A673 (cell line): Measurements from ENCODE around the gene GLDC.

Experiments
- EZH2 ChIP-seq: fragments of 200-600 bp; sonication (generic); IDR thresholded peaks from 2 replicates; pipeline ENCODE4 v1.6.1; 2017; ENCODE audit warnings: borderline replicate concordance, low read depth, mild to moderate bottlenecking, mixed read lengths, antibody characterized with exemption, low read length; ENCODE audit not compliant: poor library complexity, severe bottlenecking
- TF ChIP-seq, protein P1 (sequence below): fragments of 300-800, 200-600 bp; sonication (generic); conservative IDR thresholded peaks from 2 replicates; pipeline ENCODE4 v1.5.1; 2017; ENCODE audit warnings: low read depth, mild to moderate bottlenecking, antibody characterized with exemption, low read length, moderate library complexity, mixed read lengths

DNA sequence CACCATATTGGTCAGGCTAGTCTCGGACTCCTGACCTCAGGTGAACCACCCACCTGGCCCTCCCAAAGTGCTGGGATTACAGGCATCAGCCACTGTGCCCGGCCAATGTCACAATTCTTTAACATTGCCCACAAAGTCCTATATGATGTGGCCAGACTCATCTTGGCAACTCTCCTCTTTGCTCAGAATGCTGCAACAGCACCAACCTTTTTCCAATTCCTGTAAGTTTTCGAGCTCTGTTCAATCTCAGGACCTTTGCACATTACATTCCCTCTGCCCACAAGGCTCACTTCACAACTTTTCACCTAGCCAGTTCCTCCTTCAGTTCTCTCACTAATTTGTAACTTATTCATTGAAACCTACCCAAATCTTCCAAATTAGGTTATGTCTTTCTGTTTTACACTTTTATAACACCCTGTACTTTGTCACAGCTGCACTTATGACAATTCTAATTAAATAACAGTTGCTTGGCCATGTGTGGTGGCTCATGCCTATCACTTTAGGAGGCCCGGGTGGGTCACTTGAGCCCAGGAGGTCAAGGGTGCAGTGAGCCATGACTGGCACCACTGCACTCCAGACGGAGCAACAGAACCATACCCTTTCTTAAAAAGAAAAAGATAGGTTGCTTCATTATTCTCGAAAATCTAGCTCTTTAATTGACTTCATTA is 30.9 kb upstream of the GLDC start:
- TF ChIP-seq, protein P1, sequence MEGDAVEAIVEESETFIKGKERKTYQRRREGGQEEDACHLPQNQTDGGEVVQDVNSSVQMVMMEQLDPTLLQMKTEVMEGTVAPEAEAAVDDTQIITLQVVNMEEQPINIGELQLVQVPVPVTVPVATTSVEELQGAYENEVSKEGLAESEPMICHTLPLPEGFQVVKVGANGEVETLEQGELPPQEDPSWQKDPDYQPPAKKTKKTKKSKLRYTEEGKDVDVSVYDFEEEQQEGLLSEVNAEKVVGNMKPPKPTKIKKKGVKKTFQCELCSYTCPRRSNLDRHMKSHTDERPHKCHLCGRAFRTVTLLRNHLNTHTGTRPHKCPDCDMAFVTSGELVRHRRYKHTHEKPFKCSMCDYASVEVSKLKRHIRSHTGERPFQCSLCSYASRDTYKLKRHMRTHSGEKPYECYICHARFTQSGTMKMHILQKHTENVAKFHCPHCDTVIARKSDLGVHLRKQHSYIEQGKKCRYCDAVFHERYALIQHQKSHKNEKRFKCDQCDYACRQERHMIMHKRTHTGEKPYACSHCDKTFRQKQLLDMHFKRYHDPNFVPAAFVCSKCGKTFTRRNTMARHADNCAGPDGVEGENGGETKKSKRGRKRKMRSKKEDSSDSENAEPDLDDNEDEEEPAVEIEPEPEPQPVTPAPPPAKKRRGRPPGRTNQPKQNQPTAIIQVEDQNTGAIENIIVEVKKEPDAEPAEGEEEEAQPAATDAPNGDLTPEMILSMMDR: no peak
- TF ChIP-seq EZH2: no peak
